ENCODE results near the gene PCDHGB7. TPM values are rescaled to one million over a fixed set of nuclear protein-coding genes. Genes with fewer than 3 reads are reported as not detected.
"Not testable (repeated sequence)": the region's sequence is repeated elsewhere in the genome, so short reads cannot be mapped to it uniquely, and the experiment has no call there.

PCDHGB7 gene
- polyA plus RNA-seq, 2 donors: 1.2 to 1.4 TPM

DNA sequence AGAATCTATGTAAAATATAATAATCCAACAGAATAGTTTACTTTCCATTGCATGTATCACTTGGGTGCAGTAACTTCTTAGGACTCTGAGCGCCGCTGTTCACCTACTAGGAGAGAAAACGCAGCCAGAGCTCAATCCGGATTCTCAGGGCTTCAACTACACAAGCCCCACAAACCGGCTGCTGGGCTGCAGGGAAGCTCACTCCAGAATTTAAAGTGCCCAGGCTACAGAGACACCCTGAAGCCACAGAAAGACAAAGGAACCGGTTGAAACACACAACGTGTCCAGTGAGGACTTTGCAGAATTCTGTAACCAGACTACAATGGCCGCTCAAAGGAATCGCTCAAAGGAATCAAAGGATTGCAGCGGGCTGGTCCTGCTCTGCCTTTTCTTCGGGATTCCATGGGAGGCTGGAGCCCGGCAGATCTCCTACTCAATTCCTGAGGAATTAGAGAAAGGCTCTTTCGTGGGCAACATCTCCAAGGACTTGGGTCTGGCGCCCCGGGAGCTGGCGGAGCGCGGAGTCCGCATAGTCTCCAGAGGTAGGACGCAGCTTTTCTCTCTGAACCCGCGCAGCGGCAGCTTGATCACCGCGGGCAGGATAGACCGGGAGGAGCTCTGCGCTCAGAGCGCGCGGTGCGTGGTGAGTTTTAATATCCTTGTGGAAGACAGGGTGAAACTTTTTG, 4.5 kb upstream of the PCDHGB7 start, which contains the start of gene PCDHGA10:
Gene PCDHGA10, plus strand, starts transcription at position 134 of the 686 bp plus-strand sequence. Its CDS starts 189 bp downstream, at position 323.
- no peaks in the 10 kb centered on the region for H3K36me3 ChIP-seq (ENCODE audit: control insufficient read depth in 2 of 2, insufficient read depth in 2 of 2, low read length in 1 of 2)
- H3K4me1 ChIP-seq (ENCODE audit: control insufficient read depth in 2 of 2, insufficient read depth in 2 of 2, low read length in 1 of 2): no peaks in the 10 kb centered on the region
- H3K27ac ChIP-seq (ENCODE audit: low read depth in 2 of 2, low read length in 1 of 2): no peak within 1 kb of the TSS
- H3K4me3 ChIP-seq (ENCODE audit: low read depth in 1 of 2, low read length in 2 of 2): peak within 1 kb of the TSS; percentile 25 to 37
- WGBS, 2 donors: 20 to 22% methylated on average over 31 of the region's 31 CpGs
- peaks cover 0 to 8% of the 10 kb centered on the region in 2 donors for H3K27me3 ChIP-seq (ENCODE audit: control insufficient read depth in 1 of 2, insufficient read depth in 2 of 2, low read length in 2 of 2)
- peaks cover 40 to 48% of the 10 kb centered on the region in 2 donors for H3K9me3 ChIP-seq (ENCODE audit: control insufficient read depth in 2 of 2, insufficient read depth in 1 of 2, low read depth in 1 of 2, low read length in 1 of 2)

DNA sequence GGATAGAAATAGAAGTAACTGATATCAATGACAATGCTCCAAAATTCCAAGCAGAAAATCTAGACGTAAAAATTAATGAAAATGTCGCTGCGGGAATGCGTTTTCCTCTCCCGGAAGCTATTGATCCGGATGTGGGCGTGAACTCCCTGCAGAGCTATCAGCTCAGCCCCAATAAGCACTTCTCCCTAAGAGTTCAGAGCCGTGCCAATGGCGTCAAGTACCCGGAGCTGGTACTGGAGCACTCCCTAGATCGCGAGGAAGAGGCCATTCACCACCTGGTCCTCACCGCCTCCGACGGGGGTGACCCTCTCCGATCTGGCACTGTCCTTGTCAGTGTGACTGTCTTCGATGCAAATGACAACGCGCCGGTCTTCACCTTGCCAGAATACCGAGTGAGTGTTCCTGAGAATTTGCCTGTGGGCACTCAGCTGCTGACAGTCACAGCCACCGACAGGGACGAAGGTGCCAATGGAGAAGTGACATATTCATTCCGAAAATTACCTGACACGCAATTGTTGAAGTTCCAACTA, 3.9 kb upstream of the PCDHGB7 start:
- Histone ChIP-seq H3K27ac (ENCODE audit: low read depth in 2 of 2, low read length in 1 of 2) (no peak overlapping the region), H3K36me3 (ENCODE audit: control insufficient read depth in 2 of 2, insufficient read depth in 2 of 2, low read length in 1 of 2) (no peaks in the 10 kb centered on the region), H3K4me3 (ENCODE audit: low read depth in 1 of 2, low read length in 2 of 2) (peak overlapping the region; percentile 25 to 37), H3K9me3 (ENCODE audit: control insufficient read depth in 2 of 2, insufficient read depth in 1 of 2, low read depth in 1 of 2, low read length in 1 of 2) (peaks cover 41 to 48% of the 10 kb centered on the region in 2 donors), H3K4me1 (ENCODE audit: control insufficient read depth in 2 of 2, insufficient read depth in 2 of 2, low read length in 1 of 2) (no peaks in the 10 kb centered on the region), H3K27me3 (ENCODE audit: control insufficient read depth in 1 of 2, insufficient read depth in 2 of 2, low read length in 2 of 2) (peaks cover 0 to 7% of the 10 kb centered on the region in 2 donors)
- WGBS, 2 donors: 19 to 23% methylated on average over 25 of the region's 25 CpGs

DNA sequence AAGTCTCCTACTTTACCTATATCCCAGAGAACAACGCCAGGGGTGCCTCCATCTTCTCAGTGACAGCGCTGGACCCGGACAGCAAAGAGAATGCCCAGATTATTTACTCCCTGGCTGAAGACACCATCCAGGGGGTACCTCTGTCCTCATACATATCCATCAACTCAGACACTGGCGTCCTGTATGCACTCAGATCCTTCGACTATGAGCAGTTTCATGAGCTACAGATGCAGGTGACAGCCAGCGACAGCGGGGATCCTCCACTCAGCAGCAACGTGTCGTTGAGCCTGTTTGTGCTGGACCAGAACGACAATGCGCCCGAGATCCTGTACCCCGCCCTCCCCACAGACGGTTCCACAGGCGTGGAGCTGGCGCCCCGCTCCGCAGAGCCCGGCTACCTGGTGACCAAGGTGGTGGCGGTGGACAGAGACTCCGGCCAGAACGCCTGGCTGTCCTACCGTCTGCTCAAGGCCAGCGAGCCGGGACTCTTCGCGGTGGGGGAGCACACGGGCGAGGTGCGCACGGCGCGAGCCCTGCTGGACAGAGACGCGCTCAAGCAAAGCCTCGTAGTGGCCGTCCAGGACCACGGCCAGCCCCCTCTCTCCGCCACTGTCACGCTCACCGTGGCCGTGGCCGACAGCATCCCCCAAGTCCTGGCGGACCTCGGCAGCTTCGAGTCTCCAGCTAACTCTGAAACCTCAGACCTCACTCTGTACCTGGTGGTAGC, 2.8 kb upstream of the PCDHGB7 start:
- H3K4me1 ChIP-seq (ENCODE audit: control insufficient read depth in 2 of 2, insufficient read depth in 2 of 2, low read length in 1 of 2); H3K27me3 ChIP-seq (ENCODE audit: control insufficient read depth in 1 of 2, insufficient read depth in 2 of 2, low read length in 2 of 2); H3K27ac ChIP-seq (ENCODE audit: low read depth in 2 of 2, low read length in 1 of 2); H3K36me3 ChIP-seq (ENCODE audit: control insufficient read depth in 2 of 2, insufficient read depth in 2 of 2, low read length in 1 of 2); H3K4me3 ChIP-seq (ENCODE audit: low read depth in 1 of 2, low read length in 2 of 2): not testable (repeated sequence)
- H3K9me3 ChIP-seq (ENCODE audit: control insufficient read depth in 2 of 2, insufficient read depth in 1 of 2, low read depth in 1 of 2, low read length in 1 of 2): peaks cover 47 to 50% of the 10 kb centered on the region in 2 donors
- WGBS, 2 donors: 30 to 32% methylated on average over 38 to 46 of the region's 46 CpGs

DNA sequence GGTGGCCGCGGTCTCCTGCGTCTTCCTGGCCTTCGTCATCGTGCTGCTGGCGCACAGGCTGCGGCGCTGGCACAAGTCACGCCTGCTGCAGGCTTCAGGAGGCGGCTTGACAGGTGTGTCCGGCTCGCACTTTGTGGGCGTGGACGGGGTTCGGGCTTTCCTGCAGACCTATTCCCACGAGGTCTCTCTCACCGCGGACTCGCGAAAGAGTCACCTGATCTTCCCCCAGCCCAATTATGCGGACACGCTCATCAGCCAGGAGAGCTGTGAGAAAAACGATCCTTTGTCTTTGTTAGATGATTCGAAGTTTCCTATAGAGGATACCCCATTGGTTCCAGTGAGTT, 2.2 kb upstream of the PCDHGB7 start:
- peaks cover 45 to 47% of the 10 kb centered on the region in 2 donors for H3K9me3 ChIP-seq (ENCODE audit: control insufficient read depth in 2 of 2, insufficient read depth in 1 of 2, low read depth in 1 of 2, low read length in 1 of 2)
- not testable (repeated sequence) for H3K36me3 ChIP-seq (ENCODE audit: control insufficient read depth in 2 of 2, insufficient read depth in 2 of 2, low read length in 1 of 2); H3K4me1 ChIP-seq (ENCODE audit: control insufficient read depth in 2 of 2, insufficient read depth in 2 of 2, low read length in 1 of 2); H3K27me3 ChIP-seq (ENCODE audit: control insufficient read depth in 1 of 2, insufficient read depth in 2 of 2, low read length in 2 of 2); H3K27ac ChIP-seq (ENCODE audit: low read depth in 2 of 2, low read length in 1 of 2); H3K4me3 ChIP-seq (ENCODE audit: low read depth in 1 of 2, low read length in 2 of 2)
- WGBS, 2 donors: 28 to 30% methylated on average over 24 of the region's 24 CpGs

DNA sequence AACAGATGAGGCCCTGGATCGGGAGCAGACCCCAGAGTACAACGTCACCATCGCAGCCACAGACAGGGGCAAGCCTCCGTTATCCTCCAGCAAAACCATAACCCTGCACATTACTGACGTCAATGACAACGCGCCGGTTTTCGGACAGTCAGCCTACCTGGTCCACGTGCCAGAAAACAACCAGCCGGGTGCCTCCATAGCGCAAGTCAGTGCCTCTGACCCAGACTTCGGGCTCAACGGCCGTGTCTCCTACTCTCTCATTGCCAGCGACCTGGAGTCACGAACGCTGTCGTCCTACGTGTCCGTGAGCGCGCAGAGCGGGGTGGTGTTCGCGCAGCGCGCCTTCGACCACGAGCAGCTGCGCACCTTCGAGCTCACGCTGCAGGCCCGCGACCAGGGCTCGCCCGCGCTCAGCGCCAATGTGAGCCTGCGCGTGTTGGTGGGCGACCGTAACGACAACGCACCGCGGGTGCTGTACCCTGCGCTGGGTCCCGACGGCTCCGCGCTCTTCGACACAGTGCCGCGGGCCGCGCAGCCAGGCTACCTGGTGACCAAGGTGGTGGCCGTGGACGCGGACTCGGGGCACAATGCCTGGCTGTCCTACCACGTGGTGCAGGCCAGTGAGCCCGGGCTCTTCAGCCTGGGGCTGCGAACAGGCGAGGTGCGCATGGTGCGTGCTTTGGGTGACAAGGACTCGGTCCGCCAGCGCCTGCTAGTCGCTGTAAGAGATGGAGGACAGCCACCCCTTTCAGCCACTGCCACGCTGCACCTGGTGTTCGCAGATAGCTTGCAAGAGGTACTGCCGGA, 1.8 kb downstream of the PCDHGB7 start:
- 31 to 37% methylated on average over 73 to 74 of the region's 74 CpGs for WGBS, 2 donors
- Histone ChIP-seq H3K9me3 (ENCODE audit: control insufficient read depth in 2 of 2, insufficient read depth in 1 of 2, low read depth in 1 of 2, low read length in 1 of 2) (peaks cover 53 to 54% of the 10 kb centered on the region in 2 donors), H3K27me3 (ENCODE audit: control insufficient read depth in 1 of 2, insufficient read depth in 2 of 2, low read length in 2 of 2) (no peaks in the 10 kb centered on the region), H3K4me1 (ENCODE audit: control insufficient read depth in 2 of 2, insufficient read depth in 2 of 2, low read length in 1 of 2) (peaks cover 0 to 5% of the 10 kb centered on the region in 2 donors), H3K36me3 (ENCODE audit: control insufficient read depth in 2 of 2, insufficient read depth in 2 of 2, low read length in 1 of 2) (peaks cover 0 to 2% of the 10 kb centered on the region in 2 donors), H3K4me3 (ENCODE audit: low read depth in 1 of 2, low read length in 2 of 2) (no peak overlapping the region), H3K27ac (ENCODE audit: low read depth in 2 of 2, low read length in 1 of 2) (no peak overlapping the region)

DNA sequence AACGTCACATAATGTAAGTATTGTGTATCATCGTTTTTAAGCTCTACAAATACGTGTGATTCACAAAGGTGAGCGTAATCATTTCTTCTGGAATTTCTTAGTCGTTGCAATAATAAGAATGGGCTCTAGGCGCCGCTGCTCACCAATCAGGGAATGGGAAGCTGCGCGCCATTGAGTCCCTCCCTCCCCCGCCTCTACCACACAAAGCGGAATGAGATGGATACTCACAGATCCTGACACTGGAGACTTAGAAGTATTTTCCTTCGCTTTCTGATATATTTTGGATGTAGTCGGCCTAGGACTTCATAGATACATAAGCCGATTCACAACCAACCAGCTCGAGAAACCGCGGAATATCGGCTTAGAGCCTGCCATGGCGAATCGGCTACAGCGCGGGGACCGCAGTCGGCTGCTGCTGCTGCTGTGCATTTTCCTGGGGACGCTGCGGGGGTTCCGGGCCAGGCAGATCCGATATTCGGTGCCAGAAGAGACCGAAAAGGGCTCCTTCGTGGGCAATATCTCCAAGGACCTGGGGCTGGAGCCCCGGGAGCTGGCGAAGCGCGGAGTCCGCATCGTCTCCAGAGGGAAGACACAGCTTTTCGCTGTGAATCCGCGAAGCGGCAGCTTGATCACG, 3.5 kb downstream of the PCDHGB7 start, which contains the start of gene PCDHGA11:
Gene PCDHGA11, plus strand, starts transcription at position 197 of the 634 bp plus-strand sequence. Its CDS starts 177 bp downstream, at position 374.
- peaks cover 0 to 5% of the 10 kb centered on the region in 2 donors for H3K4me1 ChIP-seq (ENCODE audit: control insufficient read depth in 2 of 2, insufficient read depth in 2 of 2, low read length in 1 of 2)
- H3K36me3 ChIP-seq (ENCODE audit: control insufficient read depth in 2 of 2, insufficient read depth in 2 of 2, low read length in 1 of 2): peaks cover 0 to 2% of the 10 kb centered on the region in 2 donors
- H3K27me3 ChIP-seq (ENCODE audit: control insufficient read depth in 1 of 2, insufficient read depth in 2 of 2, low read length in 2 of 2): no peaks in the 10 kb centered on the region
- no peak within 1 kb of the TSS for H3K27ac ChIP-seq (ENCODE audit: low read depth in 2 of 2, low read length in 1 of 2)
- H3K4me3 ChIP-seq (ENCODE audit: low read depth in 1 of 2, low read length in 2 of 2): peak within 1 kb of the TSS; percentile 7 to 32
- 15 to 16% methylated on average over 42 of the region's 42 CpGs for WGBS, 2 donors
- H3K9me3 ChIP-seq (ENCODE audit: control insufficient read depth in 2 of 2, insufficient read depth in 1 of 2, low read depth in 1 of 2, low read length in 1 of 2): peaks cover 46% of the 10 kb centered on the region in 2 donors

DNA sequence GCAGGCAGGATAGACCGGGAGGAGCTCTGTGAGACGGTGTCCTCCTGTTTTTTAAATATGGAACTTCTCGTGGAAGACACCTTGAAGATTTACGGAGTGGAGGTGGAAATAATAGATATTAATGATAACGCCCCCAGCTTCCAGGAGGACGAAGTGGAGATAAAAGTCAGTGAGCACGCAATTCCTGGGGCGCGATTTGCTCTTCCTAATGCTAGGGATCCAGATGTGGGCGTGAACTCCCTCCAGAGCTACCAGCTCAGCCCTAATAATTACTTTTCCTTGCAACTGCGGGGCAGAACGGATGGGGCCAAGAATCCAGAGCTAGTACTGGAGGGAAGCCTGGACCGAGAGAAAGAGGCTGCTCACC, 4.0 kb downstream of the PCDHGB7 start:
- 11 to 13% methylated on average over 13 of the region's 13 CpGs for WGBS, 2 donors
- Histone ChIP-seq H3K27ac (ENCODE audit: low read depth in 2 of 2, low read length in 1 of 2) (no peak overlapping the region), H3K36me3 (ENCODE audit: control insufficient read depth in 2 of 2, insufficient read depth in 2 of 2, low read length in 1 of 2) (peaks cover 0 to 2% of the 10 kb centered on the region in 2 donors), H3K4me3 (ENCODE audit: low read depth in 1 of 2, low read length in 2 of 2) (peak overlapping the region; percentile 7 to 32), H3K27me3 (ENCODE audit: control insufficient read depth in 1 of 2, insufficient read depth in 2 of 2, low read length in 2 of 2) (no peaks in the 10 kb centered on the region), H3K4me1 (ENCODE audit: control insufficient read depth in 2 of 2, insufficient read depth in 2 of 2, low read length in 1 of 2) (peaks cover 0 to 5% of the 10 kb centered on the region in 2 donors), H3K9me3 (ENCODE audit: control insufficient read depth in 2 of 2, insufficient read depth in 1 of 2, low read depth in 1 of 2, low read length in 1 of 2) (peaks cover 50% of the 10 kb centered on the region in 2 donors)

DNA sequence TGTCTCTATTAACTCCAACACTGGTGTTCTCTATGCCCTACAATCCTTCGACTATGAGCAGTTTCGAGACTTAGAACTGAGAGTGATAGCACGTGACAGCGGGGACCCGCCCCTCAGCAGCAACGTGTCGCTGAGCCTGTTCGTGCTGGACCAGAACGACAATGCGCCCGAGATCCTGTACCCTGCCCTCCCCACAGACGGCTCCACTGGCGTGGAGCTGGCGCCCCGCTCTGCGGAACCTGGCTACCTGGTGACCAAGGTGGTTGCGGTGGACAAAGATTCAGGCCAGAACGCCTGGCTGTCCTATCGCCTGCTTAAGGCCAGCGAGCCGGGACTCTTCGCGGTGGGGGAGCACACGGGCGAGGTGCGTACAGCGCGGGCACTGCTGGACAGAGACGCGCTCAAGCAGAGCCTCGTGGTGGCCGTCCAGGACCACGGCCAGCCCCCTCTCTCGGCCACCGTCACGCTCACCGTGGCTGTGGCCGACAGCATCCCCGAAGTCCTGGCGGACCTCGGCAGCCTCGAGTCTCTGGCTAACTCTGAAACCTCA, 5.3 kb downstream of the PCDHGB7 start:
- Histone ChIP-seq H3K9me3 (ENCODE audit: control insufficient read depth in 2 of 2, insufficient read depth in 1 of 2, low read depth in 1 of 2, low read length in 1 of 2) (peaks cover 55 to 60% of the 10 kb centered on the region in 2 donors), H3K27ac (ENCODE audit: low read depth in 2 of 2, low read length in 1 of 2) (no peak overlapping the region), H3K4me1 (ENCODE audit: control insufficient read depth in 2 of 2, insufficient read depth in 2 of 2, low read length in 1 of 2) (peaks cover 0 to 5% of the 10 kb centered on the region in 2 donors), H3K4me3 (ENCODE audit: low read depth in 1 of 2, low read length in 2 of 2) (no peak overlapping the region), H3K27me3 (ENCODE audit: control insufficient read depth in 1 of 2, insufficient read depth in 2 of 2, low read length in 2 of 2) (no peaks in the 10 kb centered on the region), H3K36me3 (ENCODE audit: control insufficient read depth in 2 of 2, insufficient read depth in 2 of 2, low read length in 1 of 2) (peaks cover 0 to 2% of the 10 kb centered on the region in 2 donors)
- WGBS, 2 donors: 23 to 27% methylated on average over 42 of the region's 42 CpGs

Data from esophagus (tissue), 2 donors.